ENCODE data around the gene TUBGCP5.

The TUBGCP5 gene

GRCh38 chr15:22974745-22975144 lies 64.6 kb downstream of the TUBGCP5 start:
- DNase-seq (ENCODE audit: low read depth), result no peak

GRCh38 chr15:22973987-22974386 lies 65.4 kb downstream of the TUBGCP5 start:
- H3K4me3 ChIP-seq (ENCODE audit: low read depth, low read length), result no peak overlapping the region
- no peak for TF ChIP-seq CTCF (IDR thresholded peaks at IDR 0.05; ENCODE audit: low read depth, low read length, missing control alignments)
- DNase-seq (ENCODE audit: low read depth), result no peak

More at GRCh38 chr15:22974745-22975144, 64.6 kb downstream of the TUBGCP5 start:
- no peak overlapping the region for H3K4me3 ChIP-seq (ENCODE audit: low read depth, low read length)
- TF ChIP-seq CTCF (IDR thresholded peaks at IDR 0.05; ENCODE audit: low read depth, low read length, missing control alignments), result no peak

- no peak for DNase-seq (ENCODE audit: low read depth)
- H3K4me3 ChIP-seq (ENCODE audit: low read depth, low read length), result no peak overlapping the region
- no peak for TF ChIP-seq CTCF (IDR thresholded peaks at IDR 0.05; ENCODE audit: low read depth, low read length, missing control alignments)
These were observed 66.1 kb downstream of the TUBGCP5 start for GRCh38 chr15:22973286-22973685.

GRCh38 chr15:22969489-22969888 lies 69.9 kb downstream of the TUBGCP5 start:
- H3K4me3 ChIP-seq (ENCODE audit: low read depth, low read length), result no peak overlapping the region
- no peak for DNase-seq (ENCODE audit: low read depth)
- no peak for TF ChIP-seq CTCF (IDR thresholded peaks at IDR 0.05; ENCODE audit: low read depth, low read length, missing control alignments)

DNA sequence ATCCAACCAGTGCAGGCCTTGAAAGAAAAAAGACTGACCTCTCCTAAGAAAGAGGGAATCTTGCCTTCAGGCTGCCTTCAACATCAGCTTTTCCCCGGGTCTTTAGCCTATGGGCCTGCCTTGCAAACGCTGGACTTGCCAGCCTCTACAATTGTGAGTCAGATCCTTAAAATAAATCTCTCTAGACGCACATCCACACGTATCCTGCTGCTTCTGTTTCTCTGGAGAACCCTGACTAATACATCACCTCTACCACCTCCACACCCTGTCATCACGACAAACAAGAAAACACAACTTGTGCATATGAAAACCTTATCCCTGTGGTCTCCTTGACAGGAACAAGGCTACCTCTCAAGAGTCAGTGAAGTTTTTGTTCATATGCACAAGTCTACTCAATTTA lies 71.0 kb downstream of the TUBGCP5 start:
- no peak overlapping the region for H3K4me3 ChIP-seq (ENCODE audit: low read depth, low read length)

DNA sequence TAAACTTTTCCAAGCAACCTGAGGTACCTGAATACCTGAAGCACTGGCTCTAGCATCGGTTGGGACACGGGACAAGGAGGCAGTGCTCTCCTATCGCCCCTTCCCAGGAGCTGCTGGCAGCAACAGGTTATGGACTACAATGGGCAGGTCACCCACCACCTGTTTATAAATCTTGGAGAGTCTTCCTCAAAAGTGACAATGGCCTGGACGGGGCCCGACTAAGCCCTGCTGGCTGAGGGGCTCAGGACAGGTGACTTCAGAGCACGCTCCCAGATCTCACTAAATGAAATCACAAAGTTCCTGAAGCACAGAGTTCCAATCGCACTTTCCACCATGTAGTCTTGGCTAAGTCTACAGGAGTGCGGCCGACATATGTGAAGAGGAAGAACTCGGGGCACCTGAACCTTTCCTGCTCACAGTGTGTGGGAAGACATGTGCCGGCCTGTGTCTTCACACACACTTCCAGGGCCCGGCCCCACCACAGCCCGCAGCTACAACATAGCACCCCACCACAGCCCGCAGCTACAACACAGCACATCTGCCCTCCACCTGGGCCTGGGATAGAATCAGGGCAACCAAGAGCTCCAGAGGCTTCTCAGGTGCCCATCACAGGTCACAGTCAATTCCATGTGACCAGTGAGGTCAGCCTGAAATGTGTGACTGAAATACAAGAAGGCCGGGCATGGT lies 72.1 kb downstream of the TUBGCP5 start:
- H3K4me3 ChIP-seq (ENCODE audit: low read depth, low read length), result no peak overlapping the region
- no peak for TF ChIP-seq CTCF (IDR thresholded peaks at IDR 0.05; ENCODE audit: low read depth, low read length, missing control alignments)
- DNase-seq (ENCODE audit: low read depth), result no peak

More for the DNA sequence above, 71.0 kb downstream of the TUBGCP5 start:
- DNase-seq (ENCODE audit: low read depth), result no peak
- TF ChIP-seq CTCF (IDR thresholded peaks at IDR 0.05; ENCODE audit: low read depth, low read length, missing control alignments), result no peak
